H1 (cell line): Measurements from ENCODE around the gene OLA1. TPM values are rescaled to one million over a fixed set of nuclear protein-coding genes. Genes with fewer than 3 reads are reported as not detected.

Source experiments
- POLR2AphosphoS5 ChIP-seq: IDR thresholded peaks from 2 replicates; pipeline ENCODE4 v1.6.1; 2011; ENCODE audit warnings: low read depth, low read length
- TAF7 ChIP-seq: optimal IDR thresholded peaks from 2 replicates; pipeline ENCODE3; 2011; ENCODE audit warnings: low read depth, mild to moderate bottlenecking, inconsistent platforms, low read length, moderate library complexity, borderline replicate concordance
- TBP ChIP-seq: IDR thresholded peaks from 2 replicates; pipeline ENCODE4 v1.6.1; 2011; ENCODE audit warnings: low read depth, low read length, improper control_type of control experiment
- TEAD4 ChIP-seq: IDR thresholded peaks from 2 replicates; pipeline ENCODE4 v1.6.1; 2012; ENCODE audit warnings: low read depth, low read length, inconsistent platforms, mixed read lengths
- YY1 ChIP-seq: IDR thresholded peaks from 2 replicates; pipeline ENCODE4 v1.6.1; 2011; ENCODE audit warnings: low read depth, mild to moderate bottlenecking, low read length
- polyA plus RNA-seq, 7 experiments: library from polyadenylated mRNA; depleted of rRNA in 3 of 7; stranded (reverse) in 5 of 7; unstranded in 2 of 7; fragments of >200 nt in 5 of 7; fragments of 200-250 nt in 2 of 7; gene quantifications; 1 replicate in 5 of 7; 2 replicates in 1 of 7; 4 replicates in 1 of 7; pipeline versions ENCODE4 v1.2.1 to v1.2.3, GENCODE V29; 2011 to 2013; ENCODE audit warnings: missing spikeins in 2 of 7, mixed read lengths in 2 of 7
- total RNA-seq: library from RNA; stranded (reverse); fragmentation: NEBNext Ultra II Directional; extraction: Animal tissue kit (Norgen Biotek cat#: 25700); gene quantifications from 2 replicates; pipeline ENCODE4 v1.2.1, GENCODE V29; 2021

The OLA1 gene
- total and polyA plus RNA-seq, 2 of the 8 experiments (the other 6 are each of a cell fraction or from before 2014, with no cell fraction given): 39.3 to 158 TPM

DNA sequence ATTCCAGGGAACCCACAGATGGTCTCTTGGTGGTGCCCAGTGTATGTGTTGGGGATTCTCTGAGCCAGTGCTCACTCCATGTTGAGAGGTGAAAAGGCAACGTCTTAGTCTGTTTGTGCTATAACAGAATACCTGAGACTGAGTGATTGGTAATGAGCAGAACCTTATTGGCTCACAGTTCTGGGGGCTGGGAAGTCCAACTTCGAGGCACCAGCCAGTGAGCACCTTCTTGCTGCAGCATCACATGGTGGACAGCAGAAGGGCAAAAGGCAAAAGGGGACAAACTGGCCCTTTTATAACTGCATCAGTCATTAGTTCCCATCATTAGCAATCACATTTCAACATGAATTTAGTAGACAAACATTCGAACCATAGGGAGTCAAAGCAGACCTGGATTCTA is 202.2 kb downstream of the OLA1 start (continued):
- TF ChIP-seq TBP (no peak), TEAD4 (no peak), TAF7 (no peak), POLR2AphosphoS5 (no peak), YY1 (no peak)
- TF ChIP-seq, all 59 proteins: peak for 0
